ENCODE data around the gene ACAT2. TPM values are rescaled to one million over a fixed set of nuclear protein-coding genes. Genes with fewer than 3 reads are reported as not detected.
A peak's percentile ranks its signal among the peaks of the same experiment; 100 is the strongest.
"Not testable (repeated sequence)": the region's sequence is repeated elsewhere in the genome, so short reads cannot be mapped to it uniquely, and the experiment has no call there.

ACAT2 gene
- total and polyA plus RNA-seq, 9 donors, result 7.2 to 113 (median 20.3) TPM

GRCh38 chr6:159790956-159791598 lies 29.2 kb downstream of the ACAT2 start:
- peak in 2 of 5 donors; percentile 33 to 48 for DNase-seq
- Histone ChIP-seq H3K36me3 (no peaks in the 10 kb centered on the region), H3K4me3 (peak overlapping the region; percentile 62), H3K4me1 (ENCODE audit: insufficient read depth) (peaks cover 11% of the 10 kb centered on the region), H3K27me3 (no peaks in the 10 kb centered on the region), H3K27ac (peak overlapping the region; percentile 16 to 59), H3K9me3 (no peaks in the 10 kb centered on the region)
- intact Hi-C loops (cut with DNase I), result loop anchor here in 1 of 4 donors (5.0 kb wide), 1 partner anchor 41 kb away; no protein-coding TSS in a partner anchor
- 12 to 14% (median 14%) methylated on average over 18 of the region's 18 CpGs for WGBS, 3 donors
- TF ChIP-seq CTCF (IDR thresholded peaks at IDR 0.05), result no peak
- TF ChIP-seq EP300 (IDR thresholded peaks at IDR 0.05), result no peak
- TF ChIP-seq POLR2A (IDR thresholded peaks at IDR 0.05), result no peak

GRCh38 chr6:159794976-159795375 lies 33.1 kb downstream of the ACAT2 start:
- not testable (repeated sequence) for H3K9me3 ChIP-seq; H3K4me1 ChIP-seq (ENCODE audit: insufficient read depth); H3K4me3 ChIP-seq; DNase-seq; H3K27ac ChIP-seq; H3K36me3 ChIP-seq; H3K27me3 ChIP-seq
- intact Hi-C loops (cut with DNase I), result loop anchor here in 1 of 4 donors (5.0 kb wide), 1 partner anchor 37 kb away; no protein-coding TSS in a partner anchor
- 68 to 76% (median 74%) methylated on average over 8 of the region's 8 CpGs for WGBS, 3 donors

GRCh38 chr6:159797554-159797953 lies 35.7 kb downstream of the ACAT2 start:
- Histone ChIP-seq H3K27me3 (no peaks in the 10 kb centered on the region), H3K4me1 (ENCODE audit: insufficient read depth) (peaks cover 2% of the 10 kb centered on the region), H3K9me3 (no peaks in the 10 kb centered on the region), H3K36me3 (no peaks in the 10 kb centered on the region), H3K4me3 (no peak overlapping the region), H3K27ac (no peak overlapping the region)
- no peak for DNase-seq
- no peak for TF ChIP-seq EP300 (IDR thresholded peaks at IDR 0.05)
- no peak for TF ChIP-seq POLR2A (IDR thresholded peaks at IDR 0.05)
- no peak for TF ChIP-seq CTCF (IDR thresholded peaks at IDR 0.05)
- intact Hi-C loops (cut with DNase I), result no loop called here
- WGBS, 3 donors, result 39 to 84% (median 44%) methylated on average over 1 of the region's 1 CpG

GRCh38 chr6:159800141-159800865 lies 38.5 kb downstream of the ACAT2 start, which contains the start of gene PNLDC1:
PNLDC1 (plus strand) TSS chr6:159800276; CDS start chr6:159800308, 32 bp downstream.
- Histone ChIP-seq H3K4me1 (ENCODE audit: insufficient read depth) (no peaks in the 10 kb centered on the region), H3K27me3 (no peaks in the 10 kb centered on the region), H3K9me3 (no peaks in the 10 kb centered on the region), H3K27ac (no peak within 1 kb of the TSS), H3K36me3 (no peaks in the 10 kb centered on the region), H3K4me3 (no peak within 1 kb of the TSS)
- 83 to 86% (median 83%) methylated on average over 50 of the region's 50 CpGs for WGBS, 3 donors
- intact Hi-C loops (cut with DNase I), result no loop called here
- TF ChIP-seq EP300 (IDR thresholded peaks at IDR 0.05) (no peak), CTCF (IDR thresholded peaks at IDR 0.05) (no peak), POLR2A (IDR thresholded peaks at IDR 0.05) (no peak)
- DNase-seq, result no peak

- no peak for DNase-seq
- Histone ChIP-seq H3K4me3 (no peak overlapping the region), H3K9me3 (no peaks in the 10 kb centered on the region), H3K27me3 (no peaks in the 10 kb centered on the region), H3K27ac (no peak overlapping the region), H3K4me1 (ENCODE audit: insufficient read depth) (no peaks in the 10 kb centered on the region), H3K36me3 (no peaks in the 10 kb centered on the region)
- WGBS, 3 donors, result 92 to 93% (median 93%) methylated on average over 8 of the region's 8 CpGs
- TF ChIP-seq POLR2A (IDR thresholded peaks at IDR 0.05), result no peak
- TF ChIP-seq CTCF (IDR thresholded peaks at IDR 0.05), result no peak
- no peak for TF ChIP-seq EP300 (IDR thresholded peaks at IDR 0.05)
- intact Hi-C loops (cut with DNase I), result no loop called here
Measured at GRCh38 chr6:159801935-159802334, 40.1 kb downstream of the ACAT2 start.
